Vagina (tissue), 2 donors: ENCODE measurements around the gene ERI2. TPM values are rescaled to one million over a fixed set of nuclear protein-coding genes. Genes with fewer than 3 reads are reported as not detected.

Experiments
- DNase-seq, 2 donors: peaks; one replicate each; pipeline ENCODE4 v3.0.0-alpha.2; 2017; ENCODE audit errors: extremely low spot score in 2 of 2
- H3K27ac ChIP-seq: fragments of 200-600 bp; sonication (generic); one replicate; pipeline ENCODE4 v1.5.1; 2019
- H3K27me3 ChIP-seq: fragments of 200-600 bp; sonication (generic); one replicate; pipeline ENCODE4 v1.5.1; 2019
- H3K36me3 ChIP-seq, 2 donors: fragments of 200-600 bp; sonication (generic); one replicate each; pipeline ENCODE4 v1.5.1; 2017 to 2019
- H3K4me1 ChIP-seq: fragments of 200-600 bp; sonication (generic); one replicate; pipeline ENCODE4 v1.5.1; 2019
- H3K4me3 ChIP-seq, 2 donors: fragments of 200-600 bp; sonication (generic); 1 replicate in 1 of 2; 2 replicates in 1 of 2; pipeline ENCODE4 v1.5.1; 2016 to 2019
- H3K9me3 ChIP-seq: fragments of 200-600 bp; sonication (generic); one replicate; pipeline ENCODE4 v1.5.1; 2019
- CTCF ChIP-seq, 3 experiments: fragments of 450-650 bp in 2 of 3; fragments of 200-600 bp in 1 of 3; sonication (generic) in 1 of 3; IDR thresholded peaks; one replicate each; pipeline ENCODE4 v1.5.1; 2017 to 2019; ENCODE audit warnings: antibody characterized with exemption in 3 of 3, mild to moderate bottlenecking in 2 of 3, moderate library complexity in 2 of 3
- POLR2A ChIP-seq, 2 donors: fragments of 450-650 bp; IDR thresholded peaks; one replicate each; pipeline ENCODE4 v1.6.1; 2017; ENCODE audit warnings: antibody characterized with exemption in 2 of 2, mild to moderate bottlenecking in 2 of 2, moderate library complexity in 2 of 2
- POLR2AphosphoS5 ChIP-seq, 2 donors: sonication (generic); formaldehyde crosslinking; IDR thresholded peaks; one replicate each; pipeline ENCODE4 v1.9.0; 2017; ENCODE audit warnings: antibody characterized with exemption in 2 of 2, mild to moderate bottlenecking in 2 of 2, low read depth in 1 of 2; ENCODE audit not compliant: insufficient read depth in 1 of 2
- intact Hi-C: fragments of 100-400 bp; cut with DNase I; formaldehyde crosslinking; loops from one replicate; pipeline ENCODE4 v1.15.1; 2023
- total RNA-seq: library from RNA; depleted of rRNA; stranded (reverse); fragments of >200 nt; gene quantifications from one replicate; pipeline ENCODE4 v1.2.3, GENCODE V29; 2016

The ERI2 gene
- total RNA-seq, 1 donor from 2014 or later, result 6.4 TPM

- DNase-seq, result no peak
- no peak for TF ChIP-seq POLR2AphosphoS5 (IDR thresholded peaks at IDR 0.05; ENCODE audit: insufficient read depth in 1 of 2, low read depth in 1 of 2)
- TF ChIP-seq POLR2A (IDR thresholded peaks at IDR 0.05), result no peak
- no peak for TF ChIP-seq CTCF (IDR thresholded peaks at IDR 0.05)
- intact Hi-C loops, result no loop called here
- peaks cover 0 to 12% of the 10 kb centered on the region in 2 donors for H3K36me3 ChIP-seq
- H3K9me3 ChIP-seq, result no peaks in the 10 kb centered on the region
- H3K4me3 ChIP-seq, result no peak overlapping the region
- H3K27ac ChIP-seq, result no peak overlapping the region
- no peaks in the 10 kb centered on the region for H3K27me3 ChIP-seq
- H3K4me1 ChIP-seq, result no peaks in the 10 kb centered on the region
Measured at GRCh38 chr16:20821682-20822081, 15.4 kb upstream of the ERI2 start.

GRCh38 chr16:20818929-20819585 lies 12.8 kb upstream of the ERI2 start:
- H3K9me3 ChIP-seq, result no peaks in the 10 kb centered on the region
- H3K36me3 ChIP-seq, result peaks cover 0 to 4% of the 10 kb centered on the region in 2 donors
- no peak overlapping the region for H3K4me3 ChIP-seq
- intact Hi-C loops, result no loop called here
- H3K4me1 ChIP-seq, result no peaks in the 10 kb centered on the region
- no peak for DNase-seq
- H3K27ac ChIP-seq, result no peak overlapping the region
- no peaks in the 10 kb centered on the region for H3K27me3 ChIP-seq
- TF ChIP-seq CTCF (IDR thresholded peaks at IDR 0.05), result no peak
- TF ChIP-seq POLR2AphosphoS5 (IDR thresholded peaks at IDR 0.05; ENCODE audit: insufficient read depth in 1 of 2, low read depth in 1 of 2), result no peak
- no peak for TF ChIP-seq POLR2A (IDR thresholded peaks at IDR 0.05)

DNA sequence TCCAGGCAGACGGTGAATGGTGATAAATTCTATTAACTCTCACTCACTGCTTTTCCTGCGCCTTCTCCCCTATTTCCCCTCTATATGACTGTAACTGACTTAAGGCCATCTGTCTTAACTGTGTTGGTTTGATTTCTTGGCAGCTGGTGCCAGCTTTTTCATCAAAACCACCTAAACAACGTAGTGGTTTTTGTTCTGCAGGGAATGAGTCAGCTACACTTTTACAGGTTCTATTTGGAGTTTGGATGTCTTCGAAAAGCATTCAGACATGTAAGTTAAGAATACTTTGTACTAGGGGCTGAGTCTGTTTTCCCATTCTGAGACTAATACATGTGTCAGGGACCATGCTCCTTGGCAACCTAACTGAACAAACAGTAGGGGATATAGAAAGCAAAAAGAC lies 8.5 kb upstream of the ERI2 start:
- TF ChIP-seq POLR2A (IDR thresholded peaks at IDR 0.05) (no peak), CTCF (IDR thresholded peaks at IDR 0.05) (no peak), POLR2AphosphoS5 (IDR thresholded peaks at IDR 0.05; ENCODE audit: insufficient read depth in 1 of 2, low read depth in 1 of 2) (no peak)
- Histone ChIP-seq H3K27me3 (no peaks in the 10 kb centered on the region), H3K36me3 (no peaks in the 10 kb centered on the region), H3K4me3 (no peak overlapping the region), H3K9me3 (no peaks in the 10 kb centered on the region), H3K4me1 (no peaks in the 10 kb centered on the region), H3K27ac (no peak overlapping the region)
- intact Hi-C loops, result no loop called here
- no peak for DNase-seq

- TF ChIP-seq CTCF (IDR thresholded peaks at IDR 0.05) (no peak), POLR2AphosphoS5 (IDR thresholded peaks at IDR 0.05; ENCODE audit: insufficient read depth in 1 of 2, low read depth in 1 of 2) (no peak), POLR2A (IDR thresholded peaks at IDR 0.05) (no peak)
- Histone ChIP-seq H3K4me1 (peaks cover 4% of the 10 kb centered on the region), H3K4me3 (no peak overlapping the region), H3K27ac (no peak overlapping the region), H3K27me3 (no peaks in the 10 kb centered on the region), H3K36me3 (no peaks in the 10 kb centered on the region), H3K9me3 (no peaks in the 10 kb centered on the region)
- DNase-seq, result no peak
- intact Hi-C loops, result no loop called here
Measured at GRCh38 chr16:20812510-20812909, 6.2 kb upstream of the ERI2 start.

DNA sequence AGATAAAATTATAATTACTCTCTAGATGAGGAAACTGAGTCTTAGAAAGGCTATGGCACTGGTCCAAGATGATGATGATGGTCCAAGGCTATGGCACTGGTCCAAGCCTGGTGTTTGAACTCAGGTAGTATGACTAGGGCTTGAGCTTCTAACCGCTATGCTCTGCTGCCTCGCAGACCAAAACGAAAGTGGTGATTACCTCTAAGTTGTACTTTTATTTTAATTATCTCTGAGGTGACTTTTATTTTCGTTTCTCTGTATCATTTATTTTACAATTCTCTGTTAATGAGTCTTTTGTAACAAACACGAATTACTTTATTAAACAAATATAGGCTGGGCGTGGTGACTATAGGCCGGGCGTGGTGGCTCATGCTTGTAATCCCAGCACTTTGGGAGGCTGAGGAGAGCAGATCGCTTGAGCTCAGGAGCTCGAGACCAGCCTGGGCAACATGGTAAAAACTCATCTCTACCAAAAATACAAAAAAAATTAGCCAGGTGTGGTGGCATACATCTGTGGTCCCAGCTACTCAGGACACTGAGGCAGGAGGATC lies 5.7 kb upstream of the ERI2 start:
- Histone ChIP-seq H3K4me3 (no peak overlapping the region), H3K9me3 (no peaks in the 10 kb centered on the region), H3K27ac (no peak overlapping the region), H3K36me3 (no peaks in the 10 kb centered on the region), H3K27me3 (no peaks in the 10 kb centered on the region), H3K4me1 (peaks cover 9% of the 10 kb centered on the region)
- DNase-seq, result no peak
- TF ChIP-seq CTCF (IDR thresholded peaks at IDR 0.05) (no peak), POLR2AphosphoS5 (IDR thresholded peaks at IDR 0.05; ENCODE audit: insufficient read depth in 1 of 2, low read depth in 1 of 2) (no peak), POLR2A (IDR thresholded peaks at IDR 0.05) (no peak)
- intact Hi-C loops, result no loop called here
